NB4 (cell line): ENCODE data around the gene TCERG1L.

Experiments used
- CTCF ChIP-seq: IDR thresholded peaks from one replicate; pipeline ENCODE4 v1.5.1; 2012; ENCODE audit warnings: low read depth, low read length
- POLR2A ChIP-seq: IDR thresholded peaks from 2 replicates; pipeline ENCODE4 v1.6.1; 2011; ENCODE audit warnings: mild to moderate bottlenecking; ENCODE audit not compliant: insufficient read length; ENCODE audit errors: extremely low read depth

- TF ChIP-seq CTCF: no peak
- no peak for TF ChIP-seq POLR2A
These were observed 124.8 kb downstream of the TCERG1L start for GRCh38 chr10:131186547-131187253.
